Spleen (tissue), 11 donors: ENCODE data around the gene FYB1. TPM values are rescaled to one million over a fixed set of nuclear protein-coding genes. Genes with fewer than 3 reads are reported as not detected.
A peak's percentile ranks its signal among the peaks of the same experiment; 100 is the strongest.

Source experiments
- DNase-seq: peaks from one replicate; pipeline ENCODE4 v3.0.0-alpha.2; 2020
- H3K27ac ChIP-seq, 8 donors: fragments of 200-600 bp; sonication (generic) in 7 of 8; 1 replicate in 4 of 8; 2 replicates in 4 of 8; pipeline versions ENCODE4 v1.5.0 to v1.8.0; 2016 to 2021; ENCODE audit warnings: inconsistent platforms in 4 of 8, mild to moderate bottlenecking in 4 of 8, moderate library complexity in 1 of 8
- H3K27me3 ChIP-seq, 7 donors: fragments of 200-600 bp; sonication (generic) in 6 of 7; replicated peaks in 1 of 7; 1 replicate in 4 of 7; 2 replicates in 3 of 7; pipeline versions ENCODE4 v1.5.0 to v1.8.0; 2016 to 2021; ENCODE audit warnings: inconsistent platforms in 3 of 7, mild to moderate bottlenecking in 1 of 7
- H3K36me3 ChIP-seq, 6 donors: fragments of 200-600 bp; sonication (generic) in 5 of 6; 1 replicate in 4 of 6; 2 replicates in 2 of 6; pipeline versions ENCODE4 v1.5.0 to v1.8.0; 2016 to 2021; ENCODE audit warnings: inconsistent platforms in 2 of 6
- H3K4me1 ChIP-seq, 6 donors: fragments of 200-600 bp; sonication (generic) in 5 of 6; 1 replicate in 3 of 6; 2 replicates in 3 of 6; pipeline versions ENCODE4 v1.5.0 to v1.8.0; 2016 to 2021; ENCODE audit warnings: inconsistent platforms in 3 of 6
- H3K4me3 ChIP-seq, 8 donors: fragments of 200-600 bp; sonication (generic) in 7 of 8; 1 replicate in 4 of 8; 2 replicates in 4 of 8; pipeline versions ENCODE4 v1.5.0 to v1.8.0; 2016 to 2021; ENCODE audit warnings: inconsistent platforms in 4 of 8, mild to moderate bottlenecking in 4 of 8, moderate library complexity in 2 of 8
- H3K9me3 ChIP-seq, 8 donors: fragments of 200-600 bp; sonication (generic) in 7 of 8; 1 replicate in 4 of 8; 2 replicates in 4 of 8; pipeline versions ENCODE4 v1.5.0 to v1.8.0; 2016 to 2021; ENCODE audit warnings: inconsistent platforms in 4 of 8
- POLR2A ChIP-seq, 3 donors: fragments of 450-650 bp; IDR thresholded peaks; one replicate each; pipeline ENCODE4 v1.5.1; 2017; ENCODE audit warnings: antibody characterized with exemption in 3 of 3, mild to moderate bottlenecking in 1 of 3
- POLR2AphosphoS5 ChIP-seq, 3 donors: sonication (generic); formaldehyde crosslinking; IDR thresholded peaks; one replicate each; pipeline ENCODE4 v1.5.1; 2017; ENCODE audit warnings: antibody characterized with exemption in 3 of 3
- WGBS, 5 donors: extraction: QIAGEN DNeasy Blood & Tissue Kit in 3 of 5; methylation state at CpG; one replicate each; pipeline versions ENCODE4 v1.1.5 to v1.1.7; 2013 to 2018; 5-methylcytosine and 5-hydroxymethylcytosine counted together
- intact Hi-C: fragments of 100-400 bp; cut with DNase I; formaldehyde crosslinking; loops from one replicate; pipeline ENCODE4 v1.15.0; 2023; ENCODE audit warnings: low total_unique reads
- polyA plus RNA-seq, 3 donors: library from polyadenylated mRNA; stranded (reverse); fragments of 200-250 nt; gene quantifications; one replicate each; pipeline ENCODE4 v1.2.1, GENCODE V29; 2013
- total RNA-seq, 7 donors: library from RNA; depleted of rRNA in 3 of 7; stranded (reverse); fragments of >200 nt in 3 of 7; fragmentation: NEBNext Ultra II Directional in 4 of 7; extraction: Animal tissue kit (Norgen Biotek cat#: 25700) in 4 of 7; gene quantifications; one replicate each; pipeline versions ENCODE4 v1.1.0 to v1.2.1, GENCODE V29; 2016 to 2021
- TF ChIP-seq, protein P1 (sequence below), 11 experiments: fragments of 200-600 bp in 7 of 11; fragments of 450-650 bp in 4 of 11; sonication (generic) in 4 of 11; IDR thresholded peaks in 8 of 11; conservative IDR thresholded peaks in 3 of 11; 1 replicate in 7 of 11; 2 replicates in 4 of 11; pipeline versions ENCODE4 v1.4.0 to v1.8.0; 2016 to 2021; ENCODE audit warnings: antibody characterized with exemption in 11 of 11, inconsistent platforms in 4 of 11, mild to moderate bottlenecking in 1 of 11
- donor health status: healthy with polysubstance abuse.
- donor health status: DM: no; HTN: no; CAD: no; lungs with moderate emphysema.
- donor health status: DM: no; HTN: no; CAD: no.
- donor health status: Bipolar disorder and iron deficiency.
- donor health status: healthy.
- donor health status: DM: no; HTN: no; CAD: no.
- donor health status: DM: yes; HTN: yes; CAD: no.

FYB1 gene
- total and polyA plus RNA-seq, 10 donors, result 21.0 to 287 (median 200) TPM

DNA sequence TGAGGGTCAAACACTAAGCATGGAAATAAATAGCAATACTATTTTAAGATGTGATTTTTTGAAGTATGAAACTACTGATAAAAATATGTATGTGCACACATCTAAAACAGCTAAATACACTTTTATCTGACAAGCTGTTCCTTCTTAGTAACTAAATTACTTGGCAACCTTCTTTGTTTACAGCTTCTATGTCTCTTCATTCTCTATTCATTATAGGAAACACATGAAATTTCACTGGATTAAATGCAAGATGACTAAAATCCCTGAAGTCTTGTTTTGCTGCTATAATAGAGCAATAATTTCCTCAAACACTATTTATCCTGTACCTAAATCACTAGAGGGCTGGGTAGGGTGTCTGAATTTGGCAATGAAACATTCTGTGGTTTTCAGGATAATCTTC, 156.8 kb downstream of the FYB1 start:
- H3K27ac ChIP-seq, result no peak overlapping the region
- H3K9me3 ChIP-seq, result peaks cover 0 to 21% (median 15%) of the 10 kb centered on the region in 8 donors
- H3K4me3 ChIP-seq, result no peak overlapping the region
- no peaks in the 10 kb centered on the region for H3K27me3 ChIP-seq
- TF ChIP-seq, protein P1, sequence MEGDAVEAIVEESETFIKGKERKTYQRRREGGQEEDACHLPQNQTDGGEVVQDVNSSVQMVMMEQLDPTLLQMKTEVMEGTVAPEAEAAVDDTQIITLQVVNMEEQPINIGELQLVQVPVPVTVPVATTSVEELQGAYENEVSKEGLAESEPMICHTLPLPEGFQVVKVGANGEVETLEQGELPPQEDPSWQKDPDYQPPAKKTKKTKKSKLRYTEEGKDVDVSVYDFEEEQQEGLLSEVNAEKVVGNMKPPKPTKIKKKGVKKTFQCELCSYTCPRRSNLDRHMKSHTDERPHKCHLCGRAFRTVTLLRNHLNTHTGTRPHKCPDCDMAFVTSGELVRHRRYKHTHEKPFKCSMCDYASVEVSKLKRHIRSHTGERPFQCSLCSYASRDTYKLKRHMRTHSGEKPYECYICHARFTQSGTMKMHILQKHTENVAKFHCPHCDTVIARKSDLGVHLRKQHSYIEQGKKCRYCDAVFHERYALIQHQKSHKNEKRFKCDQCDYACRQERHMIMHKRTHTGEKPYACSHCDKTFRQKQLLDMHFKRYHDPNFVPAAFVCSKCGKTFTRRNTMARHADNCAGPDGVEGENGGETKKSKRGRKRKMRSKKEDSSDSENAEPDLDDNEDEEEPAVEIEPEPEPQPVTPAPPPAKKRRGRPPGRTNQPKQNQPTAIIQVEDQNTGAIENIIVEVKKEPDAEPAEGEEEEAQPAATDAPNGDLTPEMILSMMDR (IDR thresholded peaks at IDR 0.05 in 8 of 11, conservative IDR thresholded peaks at IDR 0.05 in 3 of 11), result no peak
- TF ChIP-seq POLR2A (IDR thresholded peaks at IDR 0.05) (no peak), POLR2AphosphoS5 (IDR thresholded peaks at IDR 0.05) (no peak)
- H3K36me3 ChIP-seq, result peaks cover 0 to 40% (median 16%) of the 10 kb centered on the region in 6 donors
- intact Hi-C loops, result no loop called here
- no peak for DNase-seq
- H3K4me1 ChIP-seq, result peaks cover 14 to 93% (median 59%) of the 10 kb centered on the region in 6 donors

DNA sequence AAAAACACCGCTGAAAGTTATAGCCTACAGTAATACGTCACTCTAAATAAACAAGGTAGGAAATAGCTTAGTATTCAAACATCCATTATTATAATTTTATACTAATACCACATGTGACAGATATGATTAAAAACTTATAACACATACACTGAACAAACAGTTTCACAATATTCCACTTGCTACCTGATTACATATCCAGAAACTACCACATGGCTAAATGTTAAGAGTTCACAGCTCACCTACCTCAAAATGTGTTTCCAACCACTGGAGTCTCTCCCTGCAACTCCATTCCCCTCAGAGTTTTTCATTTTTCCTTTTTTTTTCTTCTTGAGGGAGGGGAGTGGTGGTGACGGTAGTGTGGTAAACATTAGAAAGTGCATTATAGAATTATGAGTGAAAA, 157.3 kb downstream of the FYB1 start:
- Histone ChIP-seq H3K27ac (no peak overlapping the region), H3K9me3 (peaks cover 0 to 17% (median 15%) of the 10 kb centered on the region in 8 donors), H3K36me3 (peaks cover 0 to 37% (median 14%) of the 10 kb centered on the region in 6 donors), H3K4me3 (no peak overlapping the region), H3K27me3 (no peaks in the 10 kb centered on the region), H3K4me1 (peaks cover 17 to 95% (median 63%) of the 10 kb centered on the region in 6 donors)
- 90 to 96% (median 94%) methylated on average over 3 of the region's 3 CpGs for WGBS, 5 donors
- intact Hi-C loops, result no loop called here
- no peak for TF ChIP-seq POLR2A (IDR thresholded peaks at IDR 0.05)
- no peak for TF ChIP-seq POLR2AphosphoS5 (IDR thresholded peaks at IDR 0.05)
- TF ChIP-seq, protein P1 (IDR thresholded peaks at IDR 0.05 in 8 of 11, conservative IDR thresholded peaks at IDR 0.05 in 3 of 11), result no peak
- DNase-seq, result no peak

DNA sequence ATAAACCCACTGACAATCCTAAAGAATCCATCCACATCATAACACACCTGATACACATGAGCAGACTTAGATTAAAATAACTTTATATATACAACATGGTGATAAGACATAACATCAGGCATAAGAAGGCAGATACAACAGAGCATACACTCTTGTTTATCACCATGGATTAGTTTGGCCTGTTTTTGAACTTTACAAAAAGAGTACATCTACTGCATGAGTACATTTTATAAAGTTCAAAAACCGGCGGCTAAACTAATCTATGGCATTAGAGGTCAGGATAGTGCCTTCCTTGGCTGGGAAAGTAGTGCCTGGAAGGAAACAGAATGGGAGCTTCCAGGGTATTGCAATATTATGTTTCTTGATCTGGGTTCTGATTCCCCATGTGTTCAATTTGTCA, 160.3 kb downstream of the FYB1 start:
- TF ChIP-seq POLR2A (IDR thresholded peaks at IDR 0.05) (no peak), POLR2AphosphoS5 (IDR thresholded peaks at IDR 0.05) (no peak)
- TF ChIP-seq, protein P1 (IDR thresholded peaks at IDR 0.05 in 8 of 11, conservative IDR thresholded peaks at IDR 0.05 in 3 of 11), result no peak
- DNase-seq, result no peak
- WGBS, 5 donors, result 63 to 84% (median 77%) methylated on average over 2 of the region's 2 CpGs
- H3K27ac ChIP-seq, result peak overlapping the region in 5 of 8 donors; percentile 5 to 77 (median 65)
- H3K27me3 ChIP-seq, result no peaks in the 10 kb centered on the region
- H3K36me3 ChIP-seq, result peaks cover 0 to 14% (median 2%) of the 10 kb centered on the region in 6 donors
- H3K9me3 ChIP-seq, result no peaks in the 10 kb centered on the region
- peaks cover 17 to 96% (median 60%) of the 10 kb centered on the region in 6 donors for H3K4me1 ChIP-seq
- intact Hi-C loops, result no loop called here
- no peak overlapping the region for H3K4me3 ChIP-seq

DNA sequence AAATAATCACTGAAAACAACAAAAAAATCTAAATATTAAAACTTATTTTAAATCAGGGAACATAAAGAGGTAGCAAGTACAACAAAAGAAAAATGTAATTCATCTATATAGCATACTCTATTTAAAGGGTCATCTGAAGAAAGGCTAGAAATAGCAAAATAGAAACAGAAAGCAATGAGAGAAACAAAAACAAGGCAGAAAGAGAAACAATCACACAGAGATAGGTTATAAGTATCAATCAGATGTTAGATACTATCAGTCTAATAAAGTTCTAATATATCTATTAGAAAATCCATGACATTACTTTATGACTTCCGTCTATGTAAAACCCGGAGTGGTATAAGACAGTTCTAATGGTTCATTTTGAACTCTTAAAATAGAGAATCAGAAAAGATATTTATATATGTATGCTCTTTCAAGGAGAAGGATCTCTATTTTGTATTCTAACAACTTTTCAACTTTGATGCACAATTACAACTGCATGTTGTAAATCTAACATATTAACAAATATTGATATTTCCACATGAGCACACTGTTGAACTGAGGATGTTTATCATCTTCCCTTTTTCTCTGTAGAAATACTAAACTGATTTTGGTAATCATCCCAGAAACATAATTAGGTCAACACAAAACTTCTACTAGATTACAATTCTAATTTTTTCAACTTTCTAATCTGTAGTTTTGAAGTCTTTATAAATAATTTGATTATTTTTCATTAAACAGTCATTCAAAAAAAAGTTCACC, 161.0 kb downstream of the FYB1 start:
- TF ChIP-seq POLR2AphosphoS5 (IDR thresholded peaks at IDR 0.05) (no peak), POLR2A (IDR thresholded peaks at IDR 0.05) (no peak)
- TF ChIP-seq, protein P1 (IDR thresholded peaks at IDR 0.05 in 8 of 11, conservative IDR thresholded peaks at IDR 0.05 in 3 of 11), result no peak
- intact Hi-C loops, result no loop called here
- Histone ChIP-seq H3K9me3 (no peaks in the 10 kb centered on the region), H3K27me3 (no peaks in the 10 kb centered on the region), H3K4me1 (peaks cover 17 to 89% (median 53%) of the 10 kb centered on the region in 6 donors), H3K4me3 (peak overlapping the region in 6 of 8 donors; percentile 4 to 48 (median 24)), H3K27ac (peak overlapping the region; percentile 3 to 77 (median 48)), H3K36me3 (peaks cover 0 to 14% (median 2%) of the 10 kb centered on the region in 6 donors)
- DNase-seq, result no peak
- 40 to 76% (median 49%) methylated on average over 2 of the region's 2 CpGs for WGBS, 5 donors
